ENCODE results near the gene CSKMT. TPM values are rescaled to one million over a fixed set of nuclear protein-coding genes. Genes with fewer than 3 reads are reported as not detected.

The CSKMT gene
- total RNA-seq, 1 experiment from 2014 or later, result 40.1 TPM

DNA sequence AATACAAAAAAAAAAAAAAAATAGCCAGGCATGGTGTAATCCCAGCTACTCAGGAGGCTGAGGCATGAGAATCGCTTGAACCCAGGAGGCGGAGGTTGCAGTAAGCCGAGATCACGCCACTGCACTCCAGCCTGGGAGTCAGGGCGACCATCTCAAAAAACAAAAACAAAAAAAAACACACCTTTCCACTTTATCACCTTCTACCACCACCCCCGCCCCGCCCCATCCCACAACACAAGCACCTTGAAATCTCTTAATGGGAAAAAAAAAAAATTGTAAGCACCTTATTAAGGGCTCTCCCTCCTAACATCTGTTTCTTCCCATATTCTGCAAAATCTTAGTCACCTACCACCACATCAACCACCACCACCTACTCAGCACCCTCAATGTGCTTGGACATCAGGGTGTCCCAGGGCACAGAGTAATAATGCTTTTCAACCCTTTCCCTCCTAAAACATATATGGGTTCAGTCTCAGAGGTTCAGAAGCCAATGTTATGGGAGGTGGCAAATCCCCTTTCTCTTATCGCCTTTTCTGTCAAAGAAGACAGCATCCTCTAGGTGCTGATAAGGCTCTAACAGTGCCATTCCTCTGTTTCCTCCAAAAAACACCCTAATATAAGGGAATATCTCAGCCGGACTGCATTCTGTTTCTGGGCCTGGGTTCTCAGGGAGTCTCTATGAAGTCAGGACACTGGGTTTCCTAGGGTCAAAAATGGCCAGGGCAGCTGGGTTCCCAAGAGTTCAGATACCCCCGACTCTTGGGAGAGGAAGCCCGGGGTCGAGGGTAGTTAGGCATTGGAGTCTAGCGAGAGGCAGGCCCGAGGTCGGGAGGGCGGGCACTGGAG is 12.7 kb upstream of the CSKMT start:
- H3K9me3 Mint-ChIP-seq (ENCODE audit: unreplicated experiment), result no peaks in the 10 kb centered on the region
- CTCF ChIA-PET, result interaction anchor here (0.9 to 1.0 kb wide), 2 partner anchors 13 to 31 kb away, joined by 4 to 6 read pairs; partner anchors contain the start of genes B3GAT3, C11orf98 and CSKMT
- POLR2A ChIA-PET, result interaction anchor here (0.7 to 1.4 kb wide), 11 partner anchors 11 to 172 kb away, joined by 3 to 56 read pairs (median 5); partner anchors contain the start of genes B3GAT3, C11orf98, CSKMT and HNRNPUL2
- Histone ChIP-seq H3K36me3 (ENCODE audit: control insufficient read depth, insufficient read depth, low read length) (peaks cover 2% of the 10 kb centered on the region; the same call in 1 of the 2 replicates), H3K4me3 (ENCODE audit: low read depth, low read length) (peak overlapping the region; percentile 80), H3K9me3 (no peaks in the 10 kb centered on the region), H3K4me1 (peaks cover 10% of the 10 kb centered on the region; the same call in 1 of the 2 replicates), H3K27me3 (replicated peaks; ENCODE audit: control insufficient read depth, insufficient read depth, low read length) (no peaks in the 10 kb centered on the region)
- H3K4me3 Mint-ChIP-seq (ENCODE audit: unreplicated experiment), result peak overlapping the region; percentile 75
- H3K4me1 Mint-ChIP-seq (ENCODE audit: low read depth, unreplicated experiment), result peaks cover 7% of the 10 kb centered on the region
- no peaks in the 10 kb centered on the region for H3K27me3 Mint-ChIP-seq (ENCODE audit: insufficient read depth, unreplicated experiment)
- intact Hi-C loops (cut with micrococcal nuclease; ENCODE audit: unreplicated experiment), result loop anchor here (1.0 kb wide), 1 partner anchor 12 kb away; no protein-coding TSS in a partner anchor
- H3K36me3 Mint-ChIP-seq (ENCODE audit: insufficient read depth, unreplicated experiment), result peaks cover 41% of the 10 kb centered on the region
- no peak for DNase-seq
- peak overlapping the region; percentile 95 for H3K27ac Mint-ChIP-seq (ENCODE audit: unreplicated experiment)
- TF ChIP-seq, protein P1, sequence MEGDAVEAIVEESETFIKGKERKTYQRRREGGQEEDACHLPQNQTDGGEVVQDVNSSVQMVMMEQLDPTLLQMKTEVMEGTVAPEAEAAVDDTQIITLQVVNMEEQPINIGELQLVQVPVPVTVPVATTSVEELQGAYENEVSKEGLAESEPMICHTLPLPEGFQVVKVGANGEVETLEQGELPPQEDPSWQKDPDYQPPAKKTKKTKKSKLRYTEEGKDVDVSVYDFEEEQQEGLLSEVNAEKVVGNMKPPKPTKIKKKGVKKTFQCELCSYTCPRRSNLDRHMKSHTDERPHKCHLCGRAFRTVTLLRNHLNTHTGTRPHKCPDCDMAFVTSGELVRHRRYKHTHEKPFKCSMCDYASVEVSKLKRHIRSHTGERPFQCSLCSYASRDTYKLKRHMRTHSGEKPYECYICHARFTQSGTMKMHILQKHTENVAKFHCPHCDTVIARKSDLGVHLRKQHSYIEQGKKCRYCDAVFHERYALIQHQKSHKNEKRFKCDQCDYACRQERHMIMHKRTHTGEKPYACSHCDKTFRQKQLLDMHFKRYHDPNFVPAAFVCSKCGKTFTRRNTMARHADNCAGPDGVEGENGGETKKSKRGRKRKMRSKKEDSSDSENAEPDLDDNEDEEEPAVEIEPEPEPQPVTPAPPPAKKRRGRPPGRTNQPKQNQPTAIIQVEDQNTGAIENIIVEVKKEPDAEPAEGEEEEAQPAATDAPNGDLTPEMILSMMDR (IDR thresholded peaks at IDR 0.05; ENCODE audit: insufficient read depth in 1 of 2, low read depth in 1 of 2, low read length in 1 of 2, severe bottlenecking in 1 of 2, unreplicated experiment in 1 of 2), result no peak
- TSS peak; percentile 70 for BruUV-seq (replicated peaks)

- ChIA-PET CTCF (no interaction called here), POLR2A (no interaction called here)
- H3K36me3 ChIP-seq (ENCODE audit: control insufficient read depth, insufficient read depth, low read length), result peaks cover under 1% of the 10 kb centered on the region; the same call in 1 of the 2 replicates
- H3K9me3 ChIP-seq, result no peaks in the 10 kb centered on the region
- Mint-ChIP-seq H3K4me1 (ENCODE audit: low read depth, unreplicated experiment) (peaks cover 7% of the 10 kb centered on the region), H3K36me3 (ENCODE audit: insufficient read depth, unreplicated experiment) (peaks cover 38% of the 10 kb centered on the region), H3K4me3 (ENCODE audit: unreplicated experiment) (peak overlapping the region; percentile 54), H3K9me3 (ENCODE audit: unreplicated experiment) (no peaks in the 10 kb centered on the region), H3K27me3 (ENCODE audit: insufficient read depth, unreplicated experiment) (no peaks in the 10 kb centered on the region), H3K27ac (ENCODE audit: unreplicated experiment) (no peak overlapping the region)
- no peaks in the 10 kb centered on the region for H3K27me3 ChIP-seq (replicated peaks; ENCODE audit: control insufficient read depth, insufficient read depth, low read length)
- H3K4me1 ChIP-seq, result peaks cover 8% of the 10 kb centered on the region; the same call in 1 of the 2 replicates
- TF ChIP-seq, protein P1 (IDR thresholded peaks at IDR 0.05; ENCODE audit: insufficient read depth in 1 of 2, low read depth in 1 of 2, low read length in 1 of 2, severe bottlenecking in 1 of 2, unreplicated experiment in 1 of 2), result no peak
- no TSS peak for BruUV-seq (replicated peaks)
- no peak for DNase-seq
- no peak overlapping the region for H3K4me3 ChIP-seq (ENCODE audit: low read depth, low read length)
- intact Hi-C loops (cut with micrococcal nuclease; ENCODE audit: unreplicated experiment), result no loop called here
Observed at GRCh38 chr11:62654297-62654696, 10.8 kb upstream of the CSKMT start.

DNA sequence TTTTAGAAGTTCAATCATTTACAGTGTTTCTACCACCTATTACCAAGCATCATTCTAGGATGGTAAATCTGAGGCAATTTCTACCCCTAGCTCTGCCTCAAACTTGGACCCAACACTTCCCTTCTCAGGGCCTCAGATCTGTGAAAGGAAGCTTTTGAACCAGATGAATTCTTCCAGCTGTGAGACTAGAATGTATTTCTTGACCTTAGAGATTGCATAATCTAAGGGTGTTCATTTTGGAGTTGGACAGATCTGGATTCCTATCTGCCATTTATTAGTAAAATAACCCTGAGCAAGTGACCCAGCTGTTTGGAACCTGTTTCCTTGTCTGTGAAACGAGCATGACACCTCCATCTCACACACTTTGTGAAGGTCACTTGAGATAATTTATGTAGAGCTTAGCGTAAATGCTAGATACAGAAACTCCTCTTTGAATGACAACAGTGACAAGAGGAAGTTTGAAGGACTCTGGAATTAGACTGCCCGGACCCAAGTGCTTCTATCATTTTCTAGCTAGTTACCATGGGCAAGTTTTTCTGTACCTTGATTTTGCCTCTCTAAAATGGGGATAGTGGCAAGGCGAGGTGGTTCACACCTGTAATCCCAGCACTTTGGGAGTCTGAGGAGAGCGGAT is 8.2 kb upstream of the CSKMT start:
- Mint-ChIP-seq H3K4me3 (ENCODE audit: unreplicated experiment) (no peak overlapping the region), H3K36me3 (ENCODE audit: insufficient read depth, unreplicated experiment) (peaks cover 35% of the 10 kb centered on the region), H3K4me1 (ENCODE audit: low read depth, unreplicated experiment) (peaks cover 7% of the 10 kb centered on the region), H3K27me3 (ENCODE audit: insufficient read depth, unreplicated experiment) (no peaks in the 10 kb centered on the region), H3K9me3 (ENCODE audit: unreplicated experiment) (no peaks in the 10 kb centered on the region), H3K27ac (ENCODE audit: unreplicated experiment) (no peak overlapping the region)
- H3K36me3 ChIP-seq (ENCODE audit: control insufficient read depth, insufficient read depth, low read length), result no peaks in the 10 kb centered on the region
- 0 out of 2 replicates have a peak, but pooled peaks cover 4% of the 10 kb centered on the region for H3K4me1 ChIP-seq
- no peak for DNase-seq
- CTCF ChIA-PET, result interaction anchor here (0.6 kb wide), 1 partner anchor 446 kb away, joined by 3 read pairs; no protein-coding TSS in a partner anchor
- intact Hi-C loops (cut with micrococcal nuclease; ENCODE audit: unreplicated experiment), result no loop called here
- BruUV-seq (replicated peaks), result no TSS peak
- H3K9me3 ChIP-seq, result no peaks in the 10 kb centered on the region
- POLR2A ChIA-PET, result interaction anchor here (0.5 to 2.8 kb wide), 5 partner anchors 8 to 162 kb away, joined by 3 to 33 read pairs (median 5); partner anchors contain the start of genes C11orf98, CSKMT, LBHD1 and TUT1
- TF ChIP-seq, protein P1 (IDR thresholded peaks at IDR 0.05; ENCODE audit: insufficient read depth in 1 of 2, low read depth in 1 of 2, low read length in 1 of 2, severe bottlenecking in 1 of 2, unreplicated experiment in 1 of 2), result no peak
- H3K27me3 ChIP-seq (replicated peaks; ENCODE audit: control insufficient read depth, insufficient read depth, low read length), result no peaks in the 10 kb centered on the region
- no peak overlapping the region for H3K4me3 ChIP-seq (ENCODE audit: low read depth, low read length)

Measured in Caco-2 (cell line).